HEK293T (cell line): ENCODE results near the gene C1QTNF7.

Experiments used
- BHLHE40 ChIP-seq: fragments of 450-650 bp; IDR thresholded peaks from 2 replicates; pipeline ENCODE4 v1.6.1; 2016; ENCODE audit warnings: mild to moderate bottlenecking, moderate library complexity, borderline replicate concordance
- ELF4 ChIP-seq: fragments of 450-650 bp; IDR thresholded peaks from 2 replicates; pipeline ENCODE4 v1.6.1; 2017; ENCODE audit warnings: antibody characterized with exemption
- FOXA1 ChIP-seq: fragments of 450-650 bp; IDR thresholded peaks from 2 replicates; pipeline ENCODE4 v1.6.1; 2016; ENCODE audit warnings: mild to moderate bottlenecking
- FOXK2 ChIP-seq: fragments of 450-650 bp; IDR thresholded peaks from 2 replicates; pipeline ENCODE4 v1.6.1; 2016; ENCODE audit warnings: mild to moderate bottlenecking
- FOXM1 ChIP-seq: fragments of 450-650 bp; IDR thresholded peaks from 2 replicates; pipeline ENCODE4 v1.6.1; 2017; ENCODE audit warnings: mild to moderate bottlenecking, borderline replicate concordance
- HDGF ChIP-seq: fragments of 450-650 bp; IDR thresholded peaks from 2 replicates; pipeline ENCODE4 v1.6.1; 2017; ENCODE audit warnings: antibody characterized with exemption, borderline replicate concordance
- LEF1 ChIP-seq: fragments of 450-650 bp; IDR thresholded peaks from 2 replicates; pipeline ENCODE4 v1.6.1; 2017; ENCODE audit warnings: mild to moderate bottlenecking, borderline replicate concordance
- PKNOX1 ChIP-seq: fragments of 450-650 bp; IDR thresholded peaks from 2 replicates; pipeline ENCODE4 v1.6.1; 2016
- SP1 ChIP-seq: fragments of 450-650 bp; IDR thresholded peaks from 2 replicates; pipeline ENCODE4 v1.6.1; 2017
- SUZ12 ChIP-seq: fragments of 450-650 bp; IDR thresholded peaks from 2 replicates; pipeline ENCODE4 v1.6.1; 2016; ENCODE audit warnings: mild to moderate bottlenecking
- TARDBP ChIP-seq: fragments of 450-650 bp; IDR thresholded peaks from 2 replicates; pipeline ENCODE4 v1.6.1; 2016
- ZNF384 ChIP-seq: fragments of 450-650 bp; IDR thresholded peaks from 2 replicates; pipeline ENCODE4 v1.6.1; 2016

- TF ChIP-seq SP1 (no peak), FOXM1 (no peak), BHLHE40 (no peak), ELF4 (no peak), TARDBP (no peak), ZNF384 (no peak), SUZ12 (no peak), HDGF (no peak), LEF1 (no peak), FOXK2 (no peak), FOXA1 (no peak), PKNOX1 (no peak)
Measured at GRCh38 chr4:15443371-15444160, 15.7 kb downstream of the C1QTNF7 start.
